ENCODE measurements around the gene AKT2. TPM values are rescaled to one million over a fixed set of nuclear protein-coding genes. Genes with fewer than 3 reads are reported as not detected.

The AKT2 gene
- total RNA-seq, 2 donors from 2014 or later: 91.7 to 97.3 TPM

Small RNA genes lying within 50 kb of the gene (microRNA-seq; reads per million reads assigned to microRNA genes)
- gene MIR641: 23.1 to 27.2 reads per million in 2 donors

Other genes with a start within 250 kb of the AKT2 start
- gene ZNF780B, start 229.1 kb downstream of the AKT2 start, total RNA-seq: 10 to 100 TPM; 19.0 to 23.2 TPM
- 10 to 100 TPM; 11.7 to 12.8 TPM for gene ZNF780A, start 194.4 kb downstream of the AKT2 start, total RNA-seq
- gene MAP3K10, start 93.9 kb downstream of the AKT2 start, total RNA-seq: 10 to 100 TPM; 10.7 to 11.7 TPM
- gene TTC9B, start 67.0 kb downstream of the AKT2 start, total RNA-seq: under 1 TPM; 0.37 to 0.45 TPM
- under 1 TPM in 1 of 2 donors, not detected in 1; 0.24 TPM for gene CCNP, start 58.7 kb downstream of the AKT2 start, total RNA-seq
- gene C19orf47, start 63.1 kb upstream of the AKT2 start, total RNA-seq: 10 to 100 TPM; 11.2 to 14.7 TPM
- 100 to 1,000 TPM; 109 to 170 TPM for gene PLD3, start 63.4 kb upstream of the AKT2 start, total RNA-seq
- gene HIPK4, start 104.8 kb upstream of the AKT2 start, total RNA-seq: under 1 TPM in 1 of 2 donors, not detected in 1; 0.11 TPM
- gene PRX, start 128.0 kb upstream of the AKT2 start, total RNA-seq: 1 to 10 TPM; 1.2 to 2.1 TPM
- gene SERTAD1, start 140.6 kb upstream of the AKT2 start, total RNA-seq: 10 to 100 TPM; 12.5 to 17.9 TPM
- 10 to 100 TPM; 38.3 to 43.3 TPM for gene SERTAD3, start 159.0 kb upstream of the AKT2 start, total RNA-seq
- gene BLVRB, start 180.4 kb upstream of the AKT2 start, total RNA-seq: 10 to 100 TPM; 77.4 to 79.6 TPM
- 1 to 10 TPM in 1 of 2 donors, under 1 TPM in 1; 0.15 to 1.2 TPM for gene SPTBN4, start 181.7 kb upstream of the AKT2 start, total RNA-seq